Sigmoid colon (tissue), 7 donors: ENCODE data around the gene FAM149B1. TPM values are rescaled to one million over a fixed set of nuclear protein-coding genes. Genes with fewer than 3 reads are reported as not detected.
"Not testable (repeated sequence)": the region's sequence is repeated elsewhere in the genome, so short reads cannot be mapped to it uniquely, and the experiment has no call there.

Source experiments
- DNase-seq: peaks from one replicate; pipeline ENCODE4 v3.0.0-alpha.2; 2019
- H3K27ac ChIP-seq, 4 donors: fragments of 200-600 bp; sonication (generic); one replicate each; pipeline ENCODE4 v1.5.1; 2016 to 2019; ENCODE audit warnings: mild to moderate bottlenecking in 1 of 4
- H3K27me3 ChIP-seq, 3 donors: fragments of 200-600 bp; sonication (generic); one replicate each; pipeline ENCODE4 v1.5.1; 2019; ENCODE audit warnings: mild to moderate bottlenecking in 1 of 3
- H3K36me3 ChIP-seq, 4 donors: fragments of 200-600 bp; sonication (generic); one replicate each; pipeline ENCODE4 v1.5.1; 2016 to 2019
- H3K4me1 ChIP-seq, 4 donors: fragments of 200-600 bp; sonication (generic); one replicate each; pipeline ENCODE4 v1.5.1; 2017 to 2019
- H3K4me3 ChIP-seq, 4 donors: fragments of 200-600 bp; sonication (generic); one replicate each; pipeline ENCODE4 v1.5.1; 2017 to 2019; ENCODE audit warnings: mild to moderate bottlenecking in 2 of 4, moderate library complexity in 1 of 4
- H3K9me3 ChIP-seq, 4 donors: fragments of 200-600 bp in 3 of 4; sonication (generic) in 3 of 4; one replicate each; pipeline versions ENCODE4 v1.5.1 to v1.6.1; 2013 to 2019
- EP300 ChIP-seq, 4 donors: sonication (generic); formaldehyde crosslinking; IDR thresholded peaks; one replicate each; pipeline ENCODE4 v1.6.1; 2017; ENCODE audit warnings: antibody characterized with exemption in 4 of 4
- POLR2A ChIP-seq, 2 donors: fragments of 450-650 bp; IDR thresholded peaks; one replicate each; pipeline ENCODE4 v1.6.1; 2016; ENCODE audit warnings: antibody characterized with exemption in 2 of 2, mild to moderate bottlenecking in 2 of 2, moderate library complexity in 2 of 2
- POLR2AphosphoS5 ChIP-seq, 4 donors: sonication (generic); formaldehyde crosslinking; IDR thresholded peaks; one replicate each; pipeline ENCODE4 v1.6.1; 2017; ENCODE audit warnings: antibody characterized with exemption in 4 of 4
- WGBS, 2 donors: extraction: QIAGEN DNeasy Blood & Tissue Kit; methylation state at CpG; one replicate each; pipeline ENCODE4 v1.1.7; 2013; 5-methylcytosine and 5-hydroxymethylcytosine counted together
- intact Hi-C: fragments of 100-400 bp; cut with DNase I; formaldehyde crosslinking; loops from one replicate; pipeline ENCODE4 v1.15.1; 2023
- polyA plus RNA-seq, 3 donors: library from polyadenylated mRNA; stranded (reverse); fragments of 200-250 nt; gene quantifications; one replicate each; pipeline ENCODE4 v1.2.3, GENCODE V29; 2013
- total RNA-seq, 4 donors: library from RNA; depleted of rRNA; stranded (reverse); fragments of >200 nt; gene quantifications; one replicate each; pipeline ENCODE4 v1.1.0, GENCODE V29; 2016
- TF ChIP-seq, protein P1 (sequence below), 4 experiments: fragments of 450-650 bp in 3 of 4; fragments of 200-600 bp in 1 of 4; IDR thresholded peaks; one replicate each; pipeline ENCODE4 v1.5.1; 2016 to 2019; ENCODE audit warnings: antibody characterized with exemption in 4 of 4, mild to moderate bottlenecking in 3 of 4, moderate library complexity in 2 of 4
- donor health status: healthy with polysubstance abuse.
- donor health status: Bipolar disorder and iron deficiency.
- donor health status: healthy.

FAM149B1 gene
- total and polyA plus RNA-seq, 7 donors, result 12.1 to 22.7 (median 14.4) TPM

DNA sequence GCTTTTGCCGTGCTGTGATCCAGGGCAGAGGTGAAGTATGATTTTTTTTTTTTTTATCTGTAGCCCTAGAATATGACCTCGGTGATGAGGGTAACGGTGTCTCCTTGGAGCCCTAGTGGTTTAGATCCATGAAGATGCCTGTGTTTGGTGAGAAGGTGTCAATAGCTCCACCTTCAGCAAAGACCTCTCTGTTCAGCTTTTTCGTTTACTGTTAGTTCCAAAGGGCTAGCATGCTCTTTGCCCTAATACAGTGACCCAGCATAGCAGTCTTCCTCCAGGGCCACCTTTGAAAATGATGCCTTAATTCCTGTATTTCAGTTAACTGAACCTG, 85.3 kb downstream of the FAM149B1 start:
- peaks cover 0 to 28% (median 22%) of the 10 kb centered on the region in 4 donors for H3K4me1 ChIP-seq
- H3K36me3 ChIP-seq, result peaks cover 0 to 22% (median 0%) of the 10 kb centered on the region in 4 donors
- no peaks in the 10 kb centered on the region for H3K27me3 ChIP-seq
- 1% methylated on average over 4 of the region's 4 CpGs for WGBS, 2 donors
- no peaks in the 10 kb centered on the region for H3K9me3 ChIP-seq
- peak overlapping the region; percentile 85 to 93 (median 88) for H3K27ac ChIP-seq
- intact Hi-C loops, result loop anchor here (5.0 kb wide), 4 partner anchors 86 to 244 kb away; partner anchors contain the start of genes ANXA7, CFAP70, ECD and FAM149B1
- no peak for DNase-seq
- TF ChIP-seq POLR2AphosphoS5 (IDR thresholded peaks at IDR 0.05) (no peak), POLR2A (IDR thresholded peaks at IDR 0.05) (no peak), EP300 (IDR thresholded peaks at IDR 0.05) (no peak)
- TF ChIP-seq, protein P1, sequence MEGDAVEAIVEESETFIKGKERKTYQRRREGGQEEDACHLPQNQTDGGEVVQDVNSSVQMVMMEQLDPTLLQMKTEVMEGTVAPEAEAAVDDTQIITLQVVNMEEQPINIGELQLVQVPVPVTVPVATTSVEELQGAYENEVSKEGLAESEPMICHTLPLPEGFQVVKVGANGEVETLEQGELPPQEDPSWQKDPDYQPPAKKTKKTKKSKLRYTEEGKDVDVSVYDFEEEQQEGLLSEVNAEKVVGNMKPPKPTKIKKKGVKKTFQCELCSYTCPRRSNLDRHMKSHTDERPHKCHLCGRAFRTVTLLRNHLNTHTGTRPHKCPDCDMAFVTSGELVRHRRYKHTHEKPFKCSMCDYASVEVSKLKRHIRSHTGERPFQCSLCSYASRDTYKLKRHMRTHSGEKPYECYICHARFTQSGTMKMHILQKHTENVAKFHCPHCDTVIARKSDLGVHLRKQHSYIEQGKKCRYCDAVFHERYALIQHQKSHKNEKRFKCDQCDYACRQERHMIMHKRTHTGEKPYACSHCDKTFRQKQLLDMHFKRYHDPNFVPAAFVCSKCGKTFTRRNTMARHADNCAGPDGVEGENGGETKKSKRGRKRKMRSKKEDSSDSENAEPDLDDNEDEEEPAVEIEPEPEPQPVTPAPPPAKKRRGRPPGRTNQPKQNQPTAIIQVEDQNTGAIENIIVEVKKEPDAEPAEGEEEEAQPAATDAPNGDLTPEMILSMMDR (IDR thresholded peaks at IDR 0.05), result peak in 1 of 4 experiments; percentile 7
- H3K4me3 ChIP-seq, result peak overlapping the region; percentile 47 to 84 (median 78)

DNA sequence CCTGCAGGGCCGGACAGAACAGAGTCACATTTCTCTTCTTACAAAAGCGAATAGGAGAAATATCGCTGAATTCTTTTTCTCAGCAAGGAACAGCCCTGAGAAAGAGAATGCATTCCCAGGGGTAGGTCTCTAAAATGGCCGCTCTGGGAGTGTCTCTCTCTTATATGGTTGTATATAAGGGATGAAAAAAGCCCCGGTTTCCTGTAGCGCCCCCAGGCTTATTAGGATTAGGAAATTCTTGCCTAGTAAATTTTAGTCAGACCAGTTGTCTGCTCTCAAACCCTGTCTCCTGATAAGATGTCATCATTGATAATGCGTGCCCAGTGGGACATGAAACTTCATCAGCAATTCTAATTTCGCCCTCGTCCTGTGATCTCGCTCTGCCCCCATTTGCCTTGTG, 90.7 kb downstream of the FAM149B1 start:
- WGBS, 2 donors, result 96% methylated on average over 10 of the region's 10 CpGs
- DNase-seq, H3K36me3 ChIP-seq, H3K27ac ChIP-seq, H3K27me3 ChIP-seq, H3K4me1 ChIP-seq, H3K4me3 ChIP-seq, intact Hi-C loops, H3K9me3 ChIP-seq: not testable (repeated sequence)

DNA sequence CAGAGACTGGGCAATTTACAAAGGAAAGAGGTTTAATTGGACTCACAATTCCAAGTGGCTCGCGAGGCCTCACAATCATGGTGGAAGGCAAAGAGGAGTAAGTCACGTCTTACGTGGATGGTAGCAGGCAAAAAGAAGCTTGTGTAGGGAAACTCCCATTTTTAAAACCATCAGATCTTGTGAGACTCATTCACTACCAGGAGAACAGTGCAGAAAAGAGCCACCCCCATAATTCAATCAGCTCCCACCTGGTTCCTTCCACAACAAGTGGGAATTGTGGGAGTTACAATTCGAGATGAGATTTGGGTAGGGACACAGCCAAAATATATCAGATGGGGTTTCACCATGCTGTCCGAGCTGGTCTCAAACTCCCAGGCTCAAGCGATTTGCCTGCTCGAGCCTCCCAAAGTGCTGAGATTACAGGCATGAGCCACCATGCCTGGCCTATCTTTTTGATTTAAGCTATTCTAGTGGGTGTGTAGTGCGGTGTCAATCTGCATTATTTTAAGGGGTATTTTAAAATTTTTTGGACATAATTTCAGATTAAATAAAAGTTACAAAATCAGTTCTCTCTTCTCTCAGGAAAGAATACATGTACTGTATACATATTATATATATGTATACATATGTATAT, 93.6 kb downstream of the FAM149B1 start:
- WGBS, 2 donors, result 90 to 95% methylated on average over 9 of the region's 9 CpGs
- intact Hi-C loops, result no loop called here

DNA sequence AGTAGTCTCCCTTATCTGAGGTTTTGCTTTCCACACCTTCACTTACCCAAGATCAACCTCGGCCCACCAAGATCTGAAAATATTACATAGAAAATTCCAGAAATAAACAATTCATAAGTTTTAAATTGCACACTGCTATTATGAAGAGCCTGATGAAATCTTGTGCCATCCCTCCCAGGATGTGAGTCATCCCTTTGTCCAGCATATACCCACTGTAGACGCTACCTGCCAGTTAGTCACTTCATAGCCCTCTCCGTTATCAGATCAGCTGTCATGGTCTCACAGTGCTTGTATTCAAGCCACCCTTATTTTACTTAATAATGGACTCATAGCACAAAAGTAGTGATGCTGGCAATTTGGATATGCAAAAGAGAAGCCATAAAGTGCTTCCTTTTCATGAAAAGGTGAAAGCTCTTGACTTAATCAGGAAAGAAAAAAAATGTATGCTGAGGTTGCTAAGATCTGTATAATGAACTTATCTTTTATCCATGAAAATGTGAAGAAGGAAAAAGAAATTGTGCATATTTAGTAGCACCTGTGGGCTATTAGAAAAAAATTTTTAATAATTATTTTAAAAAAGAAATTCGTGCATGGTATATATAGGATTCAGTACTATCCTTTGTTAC, 94.3 kb downstream of the FAM149B1 start:
- Histone ChIP-seq H3K36me3 (no peaks in the 10 kb centered on the region), H3K4me1 (no peaks in the 10 kb centered on the region), H3K4me3 (no peak overlapping the region), H3K9me3 (no peaks in the 10 kb centered on the region), H3K27me3 (no peaks in the 10 kb centered on the region), H3K27ac (no peak overlapping the region)
- no peak for TF ChIP-seq POLR2A (IDR thresholded peaks at IDR 0.05)
- TF ChIP-seq, protein P1 (IDR thresholded peaks at IDR 0.05), result no peak
- TF ChIP-seq EP300 (IDR thresholded peaks at IDR 0.05), result no peak
- TF ChIP-seq POLR2AphosphoS5 (IDR thresholded peaks at IDR 0.05), result no peak
- WGBS, 2 donors, result 80 to 81% methylated on average over 4 of the region's 4 CpGs
- intact Hi-C loops, result no loop called here
- no peak for DNase-seq

More for the DNA sequence above, 93.6 kb downstream of the FAM149B1 start:
- Histone ChIP-seq H3K4me1 (no peaks in the 10 kb centered on the region), H3K9me3 (no peaks in the 10 kb centered on the region), H3K36me3 (no peaks in the 10 kb centered on the region), H3K4me3 (no peak overlapping the region), H3K27me3 (no peaks in the 10 kb centered on the region), H3K27ac (no peak overlapping the region)
- TF ChIP-seq, protein P1 (IDR thresholded peaks at IDR 0.05), result no peak
- no peak for TF ChIP-seq POLR2AphosphoS5 (IDR thresholded peaks at IDR 0.05)
- TF ChIP-seq EP300 (IDR thresholded peaks at IDR 0.05), result no peak
- TF ChIP-seq POLR2A (IDR thresholded peaks at IDR 0.05), result no peak
- DNase-seq, result no peak

DNA sequence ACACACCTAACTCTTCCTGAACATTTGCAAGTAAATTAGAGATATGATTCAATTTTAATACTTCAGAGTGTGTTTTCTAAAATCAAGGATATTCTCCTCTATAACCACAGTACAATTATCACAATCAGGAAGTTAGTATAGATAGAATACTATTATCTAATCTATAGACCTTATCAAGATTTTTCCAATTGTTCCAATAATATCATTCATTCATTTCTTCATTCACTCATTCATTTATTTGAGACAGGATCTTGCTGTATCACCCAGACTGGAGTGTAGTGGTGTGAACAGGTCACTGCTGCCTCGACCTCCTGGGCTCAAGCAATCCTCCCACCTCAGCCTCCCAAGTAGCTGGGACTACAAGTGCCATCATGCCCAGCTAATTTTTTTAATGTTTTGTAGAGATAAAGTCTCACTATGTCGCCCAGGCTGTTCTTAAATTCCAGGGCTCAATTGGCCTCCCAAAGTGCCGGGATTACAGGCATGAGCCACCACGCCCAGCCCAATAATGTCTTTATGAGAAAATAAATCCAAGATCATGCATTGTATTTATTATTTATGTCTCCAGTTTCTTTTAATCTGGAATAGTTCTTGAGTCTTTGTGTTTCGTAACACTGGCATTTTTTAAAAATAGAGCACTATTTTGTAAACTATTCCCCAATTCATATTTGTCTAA, 95.1 kb downstream of the FAM149B1 start:
- intact Hi-C loops, result no loop called here

More for the DNA sequence above, 95.1 kb downstream of the FAM149B1 start:
- no peak for DNase-seq
- Histone ChIP-seq H3K9me3 (no peaks in the 10 kb centered on the region), H3K27me3 (no peaks in the 10 kb centered on the region), H3K27ac (no peak overlapping the region), H3K4me3 (no peak overlapping the region), H3K4me1 (no peaks in the 10 kb centered on the region), H3K36me3 (no peaks in the 10 kb centered on the region)
- 64 to 80% methylated on average over 5 of the region's 5 CpGs for WGBS, 2 donors
- TF ChIP-seq POLR2A (IDR thresholded peaks at IDR 0.05) (no peak), EP300 (IDR thresholded peaks at IDR 0.05) (no peak), POLR2AphosphoS5 (IDR thresholded peaks at IDR 0.05) (no peak)
- TF ChIP-seq, protein P1 (IDR thresholded peaks at IDR 0.05), result no peak
